ENCODE measurements around the gene DACH1.

GRCh38 chr13:71611292-71611691 lies 255.7 kb downstream of the DACH1 start:
- TF ChIP-seq POLR2A (IDR thresholded peaks at IDR 0.05; ENCODE audit: low read depth, low read length) (no peak), POLR2AphosphoS5 (IDR thresholded peaks at IDR 0.05; ENCODE audit: low read depth, low read length) (no peak), TAF1 (IDR thresholded peaks at IDR 0.05; ENCODE audit: borderline replicate concordance, low read depth, low read length) (no peak)
